ENCODE measurements around the gene PPTC7.
"Not testable (repeated sequence)": the region's sequence is repeated elsewhere in the genome, so short reads cannot be mapped to it uniquely, and the experiment has no call there.

PPTC7 gene

GRCh38 chr12:110534811-110535210 is 48.3 kb downstream of the PPTC7 start:
- in situ Hi-C loops (cut with HindIII; ENCODE audit: low sequenced_read_pairs): no loop called here
- TF ChIP-seq CTCF (IDR thresholded peaks at IDR 0.05; ENCODE audit: low read depth, low read length): no peak
- no peak overlapping the region for H3K4me3 ChIP-seq (ENCODE audit: low read depth, low read length)
- no peak for DNase-seq (ENCODE audit: low read depth, low spot score)

- TF ChIP-seq CTCF (IDR thresholded peaks at IDR 0.05; ENCODE audit: low read depth, low read length): no peak
- in situ Hi-C loops (cut with HindIII; ENCODE audit: low sequenced_read_pairs): no loop called here
- no peak overlapping the region for H3K4me3 ChIP-seq (ENCODE audit: low read depth, low read length)
- no peak for DNase-seq (ENCODE audit: low read depth, low spot score)
Observed at GRCh38 chr12:110533607-110534006, 49.5 kb downstream of the PPTC7 start.

- in situ Hi-C loops (cut with HindIII; ENCODE audit: low sequenced_read_pairs): no loop called here
- DNase-seq (ENCODE audit: low read depth, low spot score): no peak
- TF ChIP-seq CTCF (IDR thresholded peaks at IDR 0.05; ENCODE audit: low read depth, low read length): no peak
- no peak overlapping the region for H3K4me3 ChIP-seq (ENCODE audit: low read depth, low read length)
Observed at GRCh38 chr12:110532644-110533043, 50.5 kb downstream of the PPTC7 start.

- in situ Hi-C loops (cut with HindIII; ENCODE audit: low sequenced_read_pairs): no loop called here
- peak; percentile 77 for DNase-seq (ENCODE audit: low read depth, low spot score)
- no peak for TF ChIP-seq CTCF (IDR thresholded peaks at IDR 0.05; ENCODE audit: low read depth, low read length)
- no peak overlapping the region for H3K4me3 ChIP-seq (ENCODE audit: low read depth, low read length)
Observed at GRCh38 chr12:110531741-110532333, 51.3 kb downstream of the PPTC7 start.

- no peak for DNase-seq (ENCODE audit: low read depth, low spot score)
- no peak overlapping the region for H3K4me3 ChIP-seq (ENCODE audit: low read depth, low read length)
- no peak for TF ChIP-seq CTCF (IDR thresholded peaks at IDR 0.05; ENCODE audit: low read depth, low read length)
- in situ Hi-C loops (cut with HindIII; ENCODE audit: low sequenced_read_pairs): no loop called here
Observed at GRCh38 chr12:110530511-110530910, 52.6 kb downstream of the PPTC7 start.

- H3K4me3 ChIP-seq (ENCODE audit: low read depth, low read length): no peak overlapping the region
- in situ Hi-C loops (cut with HindIII; ENCODE audit: low sequenced_read_pairs): no loop called here
- no peak for TF ChIP-seq CTCF (IDR thresholded peaks at IDR 0.05; ENCODE audit: low read depth, low read length)
- DNase-seq (ENCODE audit: low read depth, low spot score): no peak
Observed at GRCh38 chr12:110528277-110528839, 54.8 kb downstream of the PPTC7 start.

- DNase-seq (ENCODE audit: low read depth, low spot score); H3K4me3 ChIP-seq (ENCODE audit: low read depth, low read length); in situ Hi-C loops (cut with HindIII; ENCODE audit: low sequenced_read_pairs): not testable (repeated sequence)
Observed at GRCh38 chr12:110520876-110521712, 62.0 kb downstream of the PPTC7 start.

- DNase-seq (ENCODE audit: low read depth, low spot score); H3K4me3 ChIP-seq (ENCODE audit: low read depth, low read length); in situ Hi-C loops (cut with HindIII; ENCODE audit: low sequenced_read_pairs): not testable (repeated sequence)
Observed at GRCh38 chr12:110518014-110518413, 65.1 kb downstream of the PPTC7 start.

Measured in astrocyte of the spinal cord (primary cell).